ENCODE results near the gene ADAMTSL1.

DNA sequence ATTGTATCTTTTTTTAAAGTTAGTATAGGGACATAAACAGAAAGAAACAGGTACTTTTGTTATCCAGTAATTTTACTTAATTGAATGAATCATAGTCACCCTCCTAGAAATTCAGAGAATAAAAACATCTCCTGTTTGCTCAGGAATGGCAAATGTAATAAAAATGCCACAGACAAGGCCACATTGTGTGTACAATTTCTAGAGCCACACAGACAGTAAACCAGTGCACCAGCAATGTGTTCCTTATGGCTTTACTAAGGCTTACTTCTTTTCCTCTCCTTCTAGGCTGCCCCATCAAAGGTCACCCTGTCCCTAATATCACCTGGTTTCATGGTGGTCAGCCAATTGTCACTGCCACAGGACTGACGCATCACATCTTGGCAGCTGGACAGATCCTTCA is 413.6 kb downstream of the ADAMTSL1 start:
- TF ChIP-seq, protein P1, sequence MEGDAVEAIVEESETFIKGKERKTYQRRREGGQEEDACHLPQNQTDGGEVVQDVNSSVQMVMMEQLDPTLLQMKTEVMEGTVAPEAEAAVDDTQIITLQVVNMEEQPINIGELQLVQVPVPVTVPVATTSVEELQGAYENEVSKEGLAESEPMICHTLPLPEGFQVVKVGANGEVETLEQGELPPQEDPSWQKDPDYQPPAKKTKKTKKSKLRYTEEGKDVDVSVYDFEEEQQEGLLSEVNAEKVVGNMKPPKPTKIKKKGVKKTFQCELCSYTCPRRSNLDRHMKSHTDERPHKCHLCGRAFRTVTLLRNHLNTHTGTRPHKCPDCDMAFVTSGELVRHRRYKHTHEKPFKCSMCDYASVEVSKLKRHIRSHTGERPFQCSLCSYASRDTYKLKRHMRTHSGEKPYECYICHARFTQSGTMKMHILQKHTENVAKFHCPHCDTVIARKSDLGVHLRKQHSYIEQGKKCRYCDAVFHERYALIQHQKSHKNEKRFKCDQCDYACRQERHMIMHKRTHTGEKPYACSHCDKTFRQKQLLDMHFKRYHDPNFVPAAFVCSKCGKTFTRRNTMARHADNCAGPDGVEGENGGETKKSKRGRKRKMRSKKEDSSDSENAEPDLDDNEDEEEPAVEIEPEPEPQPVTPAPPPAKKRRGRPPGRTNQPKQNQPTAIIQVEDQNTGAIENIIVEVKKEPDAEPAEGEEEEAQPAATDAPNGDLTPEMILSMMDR (IDR thresholded peaks at IDR 0.05; ENCODE audit: poor library complexity, severe bottlenecking): no peak
- TF ChIP-seq SMC3 (conservative IDR thresholded peaks at IDR 0.05; ENCODE audit: poor library complexity) (no peak), EZH2 (IDR thresholded peaks at IDR 0.05; ENCODE audit: borderline replicate concordance, insufficient read depth, low read length, poor library complexity, severe bottlenecking) (no peak), TAF1 (IDR thresholded peaks at IDR 0.05; ENCODE audit: low read depth) (no peak), RAD21 (conservative IDR thresholded peaks at IDR 0.05) (no peak), REST (IDR thresholded peaks at IDR 0.05; ENCODE audit: borderline replicate concordance) (no peak)

All from neural cell (in vitro differentiated cells).